Lung (tissue), 12 donors: ENCODE measurements around the gene HDLBP. TPM values are rescaled to one million over a fixed set of nuclear protein-coding genes. Genes with fewer than 3 reads are reported as not detected.

Experiments used
- ATAC-seq: fragments of 200-7000 bp; cut with Tn5 transposase; one replicate; pipeline ENCODE4 v1.9.1; 2020; ENCODE audit warnings: moderate number of reproducible peaks; ENCODE audit not compliant: insufficient read depth, low FRiP score
- DNase-seq, 3 donors: peaks; one replicate each; pipeline ENCODE4 v3.0.0-alpha.2; 2013 to 2017
- H3K27ac ChIP-seq, 2 donors: one replicate each; pipeline ENCODE4 v1.5.1; 2013; ENCODE audit warnings: mild to moderate bottlenecking in 2 of 2, moderate library complexity in 2 of 2, control low read depth in 1 of 2, inconsistent platforms in 1 of 2, low read depth in 1 of 2, low read length in 1 of 2
- H3K27me3 ChIP-seq, 3 donors: one replicate each; pipeline ENCODE4 v1.5.1; 2013; ENCODE audit warnings: low read length in 2 of 3; ENCODE audit not compliant: control insufficient read depth in 3 of 3, insufficient read depth in 3 of 3
- H3K36me3 ChIP-seq, 4 donors: one replicate each; pipeline ENCODE4 v1.5.1; 2013; ENCODE audit warnings: low read length in 4 of 4, mild to moderate bottlenecking in 1 of 4, moderate library complexity in 1 of 4; ENCODE audit not compliant: control insufficient read depth in 4 of 4, insufficient read depth in 4 of 4
- H3K4me1 ChIP-seq, 5 donors: one replicate each; pipeline ENCODE4 v1.5.1; 2013; ENCODE audit warnings: low read length in 5 of 5, mild to moderate bottlenecking in 2 of 5, moderate library complexity in 1 of 5; ENCODE audit not compliant: control insufficient read depth in 5 of 5, insufficient read depth in 5 of 5
- H3K4me3 ChIP-seq: one replicate; pipeline ENCODE4 v1.5.1; 2013; ENCODE audit warnings: mild to moderate bottlenecking, control low read depth, moderate library complexity
- H3K9ac ChIP-seq, 2 donors: one replicate each; pipeline ENCODE4 v1.5.1; 2013; ENCODE audit warnings: low read length in 2 of 2, control low read depth in 1 of 2; ENCODE audit not compliant: insufficient read depth in 1 of 2
- H3K9me3 ChIP-seq, 4 donors: one replicate each; pipeline ENCODE4 v1.5.1; 2013; ENCODE audit warnings: low read length in 3 of 4, mild to moderate bottlenecking in 1 of 4, moderate library complexity in 1 of 4; ENCODE audit not compliant: control insufficient read depth in 4 of 4, insufficient read depth in 3 of 4
- CTCF ChIP-seq: IDR thresholded peaks from 2 replicates; pipeline ENCODE4 v1.5.1; 2012; ENCODE audit warnings: mild to moderate bottlenecking; ENCODE audit errors: control extremely low read depth, extremely low read depth
- WGBS, 2 donors: extraction: QIAGEN DNeasy Blood & Tissue Kit; methylation state at CpG; one replicate each; pipeline ENCODE4 v1.1.7; 2013; 5-methylcytosine and 5-hydroxymethylcytosine counted together
- polyA plus RNA-seq, 2 donors: library from polyadenylated mRNA; stranded (reverse); fragments of 200-250 nt; gene quantifications; one replicate each; pipeline ENCODE4 v1.2.1, GENCODE V29; 2013
- total RNA-seq, 2 donors: library from RNA; depleted of rRNA in 1 of 2; stranded (reverse); fragments of >200 nt in 1 of 2; gene quantifications; one replicate each; pipeline ENCODE4 v1.2.1, GENCODE V29; 2014 to 2021
- donor health status: control.
- donor health status: control.
- donor health status: Bipolar disorder and iron deficiency.
- donor health status: healthy.
- donor health status: DM: yes; HTN: yes; CAD: no.

Gene HDLBP
- total and polyA plus RNA-seq, 4 donors: 165 to 595 (median 316) TPM

- H3K4me1 ChIP-seq: peaks cover 0 to 2% (median 0%) of the 10 kb centered on the region in 5 donors
- H3K27me3 ChIP-seq: no peaks in the 10 kb centered on the region
- peaks cover 8 to 27% (median 12%) of the 10 kb centered on the region in 4 donors for H3K36me3 ChIP-seq
- DNase-seq (no peak), ATAC-seq (no peak)
- no peak overlapping the region for H3K9ac ChIP-seq
- no peak for TF ChIP-seq CTCF
- H3K9me3 ChIP-seq: no peaks in the 10 kb centered on the region
- H3K27ac ChIP-seq: no peak overlapping the region
- no peak overlapping the region for H3K4me3 ChIP-seq
- WGBS, 2 donors: 95 to 96% methylated on average over 12 of the region's 12 CpGs
Measured at GRCh38 chr2:241177526-241178334, 137.7 kb downstream of the HDLBP start.

Other genes with a start within 250 kb of the HDLBP start
- 10 to 100 TPM; 24.7 to 50.1 TPM for gene MTERF4, start 213.4 kb downstream of the HDLBP start, total RNA-seq
- gene MTERF4, start 213.4 kb downstream of the HDLBP start, polyA plus RNA-seq: 10 to 100 TPM; 23.5 to 30.3 TPM
- gene PASK, start 166.2 kb downstream of the HDLBP start, total RNA-seq: 10 to 100 TPM; 16.2 to 21.8 TPM
- gene PASK, start 166.2 kb downstream of the HDLBP start, polyA plus RNA-seq: 10 to 100 TPM in 1 of 2 donors, 1 to 10 TPM in 1; 3.5 to 10.1 TPM
- 10 to 100 TPM; 54.6 to 65.5 TPM for gene PPP1R7, start 165.2 kb downstream of the HDLBP start, total RNA-seq
- gene PPP1R7, start 165.2 kb downstream of the HDLBP start, polyA plus RNA-seq: 10 to 100 TPM; 66.3 to 78.1 TPM
- under 1 TPM; 0.74 to 0.98 TPM for gene ANO7, start 127.0 kb downstream of the HDLBP start, total RNA-seq
- gene ANO7, start 127.0 kb downstream of the HDLBP start, polyA plus RNA-seq: 1 to 10 TPM in 1 of 2 donors, under 1 TPM in 1; 0.71 to 1.1 TPM
- 100 to 1,000 TPM; 337 to 755 TPM for gene SEPTIN2, start 253 bp upstream of the HDLBP start, total RNA-seq
- gene SEPTIN2, start 253 bp upstream of the HDLBP start, polyA plus RNA-seq: 100 to 1,000 TPM; 114 to 178 TPM
- gene FARP2, start 40.6 kb upstream of the HDLBP start, total RNA-seq: 10 to 100 TPM; 38.8 to 49.7 TPM
- 10 to 100 TPM in 1 of 2 donors, 1 to 10 TPM in 1; 9.9 to 16.0 TPM for gene FARP2, start 40.6 kb upstream of the HDLBP start, polyA plus RNA-seq
- gene STK25, start 192.9 kb upstream of the HDLBP start, total RNA-seq: 100 to 1,000 TPM; 141 to 182 TPM
- gene STK25, start 192.9 kb upstream of the HDLBP start, polyA plus RNA-seq: 100 to 1,000 TPM; 126 to 130 TPM
- gene BOK, start 243.1 kb upstream of the HDLBP start, total RNA-seq: 10 to 100 TPM; 11.8 to 44.3 TPM
- gene BOK, start 243.1 kb upstream of the HDLBP start, polyA plus RNA-seq: 10 to 100 TPM; 26.8 to 31.5 TPM